ENCODE measurements around the gene C17orf113.

C17orf113 gene

DNA sequence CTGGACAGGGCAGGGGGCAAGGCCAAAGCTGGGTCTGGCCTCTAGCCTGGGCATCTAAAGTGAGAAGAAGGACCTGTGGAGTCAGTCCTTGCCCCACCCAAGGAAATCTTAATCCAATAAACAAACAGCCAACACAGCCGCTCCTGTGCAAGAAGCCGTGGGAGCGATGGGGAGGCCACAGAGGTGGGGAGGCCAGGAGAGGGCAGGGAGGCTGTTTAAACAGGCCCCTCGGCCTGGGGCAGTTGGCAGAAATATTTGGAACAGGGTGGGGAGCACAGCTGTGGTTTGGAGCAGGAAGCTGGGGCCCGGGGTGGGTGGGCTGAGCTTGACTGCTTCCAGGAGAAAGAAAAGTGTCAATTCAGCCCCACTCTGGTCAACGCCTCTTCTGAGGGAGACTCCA lies 42.5 kb upstream of the C17orf113 start:
- no peak for DNase-seq
- in situ Hi-C loops (cut with HindIII; ENCODE audit: low pct_ligation_motif_present, low sequenced_read_pairs): no loop called here
- Histone ChIP-seq H3K4me3 (ENCODE audit: low read depth, low read length) (no peak overlapping the region), H3K27me3 (replicated peaks) (peaks cover 18% of the 10 kb centered on the region), H3K36me3 (replicated peaks) (no peaks in the 10 kb centered on the region), H3K27ac (no peak overlapping the region)
- TF ChIP-seq, protein P1, sequence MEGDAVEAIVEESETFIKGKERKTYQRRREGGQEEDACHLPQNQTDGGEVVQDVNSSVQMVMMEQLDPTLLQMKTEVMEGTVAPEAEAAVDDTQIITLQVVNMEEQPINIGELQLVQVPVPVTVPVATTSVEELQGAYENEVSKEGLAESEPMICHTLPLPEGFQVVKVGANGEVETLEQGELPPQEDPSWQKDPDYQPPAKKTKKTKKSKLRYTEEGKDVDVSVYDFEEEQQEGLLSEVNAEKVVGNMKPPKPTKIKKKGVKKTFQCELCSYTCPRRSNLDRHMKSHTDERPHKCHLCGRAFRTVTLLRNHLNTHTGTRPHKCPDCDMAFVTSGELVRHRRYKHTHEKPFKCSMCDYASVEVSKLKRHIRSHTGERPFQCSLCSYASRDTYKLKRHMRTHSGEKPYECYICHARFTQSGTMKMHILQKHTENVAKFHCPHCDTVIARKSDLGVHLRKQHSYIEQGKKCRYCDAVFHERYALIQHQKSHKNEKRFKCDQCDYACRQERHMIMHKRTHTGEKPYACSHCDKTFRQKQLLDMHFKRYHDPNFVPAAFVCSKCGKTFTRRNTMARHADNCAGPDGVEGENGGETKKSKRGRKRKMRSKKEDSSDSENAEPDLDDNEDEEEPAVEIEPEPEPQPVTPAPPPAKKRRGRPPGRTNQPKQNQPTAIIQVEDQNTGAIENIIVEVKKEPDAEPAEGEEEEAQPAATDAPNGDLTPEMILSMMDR (IDR thresholded peaks at IDR 0.05; ENCODE audit: low read depth, low read length, missing control alignments): no peak

DNA sequence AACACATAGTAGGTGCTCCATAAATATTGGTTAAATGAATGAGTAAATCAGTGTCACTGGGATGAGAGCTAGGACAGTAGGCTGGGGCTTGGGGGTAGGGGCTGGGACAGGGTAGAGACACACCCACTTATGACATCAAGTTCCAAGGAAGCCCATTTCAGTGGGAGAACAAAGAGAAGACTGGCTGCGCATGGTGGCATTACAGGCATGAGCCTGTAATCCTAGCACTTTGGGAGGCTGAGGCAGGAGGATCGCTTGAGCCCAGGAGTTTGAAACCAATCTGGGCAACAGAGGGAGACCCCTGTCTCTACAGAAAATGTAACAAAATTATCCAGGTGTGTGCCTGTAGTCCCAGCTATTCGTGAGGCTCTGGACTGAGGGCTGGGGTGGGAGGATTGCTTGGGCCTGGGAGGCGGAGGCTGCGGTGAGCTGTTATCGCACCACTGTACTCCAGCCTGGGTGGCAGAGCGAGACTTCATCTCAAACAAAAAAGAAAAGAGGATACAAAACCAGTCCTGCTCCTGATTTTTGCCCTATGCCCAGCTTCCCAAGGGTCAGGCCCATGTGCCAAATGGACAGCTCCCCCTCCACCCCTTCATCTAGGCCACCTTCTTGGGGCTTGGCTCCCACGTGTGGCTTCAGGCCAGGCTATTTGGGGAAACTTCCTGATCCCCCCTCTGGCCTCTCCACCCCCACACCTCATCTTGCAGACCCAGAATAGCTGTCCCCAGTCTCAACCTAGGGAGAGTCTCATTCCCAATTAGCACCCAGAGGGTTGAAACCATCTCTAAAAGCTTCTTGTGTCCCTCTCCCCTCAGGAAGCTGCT lies 40.8 kb upstream of the C17orf113 start:
- peaks cover 7% of the 10 kb centered on the region for H3K27me3 ChIP-seq (replicated peaks)
- no peak for DNase-seq
- H3K27ac ChIP-seq: no peak overlapping the region
- TF ChIP-seq, protein P1 (IDR thresholded peaks at IDR 0.05; ENCODE audit: low read depth, low read length, missing control alignments): no peak
- in situ Hi-C loops (cut with HindIII; ENCODE audit: low pct_ligation_motif_present, low sequenced_read_pairs): no loop called here
- no peak overlapping the region for H3K4me3 ChIP-seq (ENCODE audit: low read depth, low read length)
- no peaks in the 10 kb centered on the region for H3K36me3 ChIP-seq (replicated peaks)

DNA sequence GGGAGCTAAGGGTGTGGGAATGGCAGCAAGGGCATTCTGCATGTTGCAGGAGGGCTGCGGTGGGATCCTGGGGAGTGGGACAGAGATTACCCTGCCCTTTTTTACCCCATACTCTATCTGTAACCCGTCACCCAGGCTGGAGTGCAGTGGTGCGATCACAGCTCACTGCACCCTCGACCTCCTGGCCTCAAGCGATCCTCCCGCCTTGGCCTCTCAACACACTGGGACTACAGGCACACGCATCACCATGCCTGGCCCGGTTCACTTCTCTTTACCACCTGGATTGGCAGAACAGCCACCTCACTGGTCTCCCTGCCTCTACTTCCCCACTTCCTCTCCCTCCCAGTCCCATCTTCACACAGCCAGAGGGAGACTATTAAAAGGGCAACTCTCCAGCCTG lies 38.3 kb upstream of the C17orf113 start:
- Histone ChIP-seq H3K4me3 (ENCODE audit: low read depth, low read length) (no peak overlapping the region), H3K27me3 (replicated peaks) (peaks cover 5% of the 10 kb centered on the region), H3K27ac (no peak overlapping the region), H3K36me3 (replicated peaks) (no peaks in the 10 kb centered on the region)
- in situ Hi-C loops (cut with HindIII; ENCODE audit: low pct_ligation_motif_present, low sequenced_read_pairs): no loop called here
- TF ChIP-seq, protein P1 (IDR thresholded peaks at IDR 0.05; ENCODE audit: low read depth, low read length, missing control alignments): no peak
- DNase-seq: no peak

DNA sequence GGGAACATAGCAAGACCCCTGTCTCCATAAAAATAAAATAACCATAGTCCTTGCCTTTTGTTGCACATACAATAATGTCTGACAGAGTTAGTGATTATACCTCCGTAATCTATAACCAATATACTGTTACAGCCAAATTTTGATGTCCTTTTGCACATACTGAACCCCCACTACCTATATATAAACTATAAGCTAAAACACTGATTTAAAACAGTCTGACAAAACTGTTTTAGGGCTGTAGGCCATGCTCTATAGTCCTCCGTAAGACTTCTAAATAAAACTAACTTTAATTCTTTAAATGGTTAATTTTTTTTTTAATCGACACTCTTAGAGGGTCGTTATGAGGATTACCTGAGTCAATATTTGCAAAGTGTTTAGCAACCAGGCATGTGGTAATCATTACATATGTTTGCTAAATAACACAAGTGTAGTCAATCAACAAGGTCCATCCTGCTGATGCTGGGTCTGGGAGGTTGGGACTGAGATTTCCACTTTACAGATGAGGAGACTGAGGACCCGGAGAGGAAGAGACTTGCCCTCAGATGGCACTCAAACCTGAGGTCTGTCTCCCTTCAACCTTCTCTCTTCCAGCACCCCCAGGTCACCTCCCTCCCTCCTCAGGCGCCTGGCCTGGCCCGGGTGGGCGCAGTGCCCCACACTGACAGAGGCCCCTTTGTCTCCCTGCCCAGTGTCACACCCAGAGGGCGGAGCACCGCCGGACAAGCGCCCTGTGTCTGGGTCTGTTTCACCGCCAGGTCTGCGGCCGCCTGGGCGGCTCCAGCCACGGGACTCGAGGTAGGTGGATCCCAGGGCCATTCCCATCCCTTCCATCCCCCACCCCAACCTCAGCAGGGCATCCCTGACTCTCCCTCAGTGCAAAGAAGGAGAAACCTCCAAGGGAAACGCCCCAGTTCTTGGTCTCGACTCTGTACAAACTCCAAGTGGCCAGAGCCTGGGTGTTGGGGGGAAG lies 37.6 kb upstream of the C17orf113 start:
- TF ChIP-seq, protein P1 (IDR thresholded peaks at IDR 0.05; ENCODE audit: low read depth, low read length, missing control alignments): no peak
- in situ Hi-C loops (cut with HindIII; ENCODE audit: low pct_ligation_motif_present, low sequenced_read_pairs): no loop called here

DNA sequence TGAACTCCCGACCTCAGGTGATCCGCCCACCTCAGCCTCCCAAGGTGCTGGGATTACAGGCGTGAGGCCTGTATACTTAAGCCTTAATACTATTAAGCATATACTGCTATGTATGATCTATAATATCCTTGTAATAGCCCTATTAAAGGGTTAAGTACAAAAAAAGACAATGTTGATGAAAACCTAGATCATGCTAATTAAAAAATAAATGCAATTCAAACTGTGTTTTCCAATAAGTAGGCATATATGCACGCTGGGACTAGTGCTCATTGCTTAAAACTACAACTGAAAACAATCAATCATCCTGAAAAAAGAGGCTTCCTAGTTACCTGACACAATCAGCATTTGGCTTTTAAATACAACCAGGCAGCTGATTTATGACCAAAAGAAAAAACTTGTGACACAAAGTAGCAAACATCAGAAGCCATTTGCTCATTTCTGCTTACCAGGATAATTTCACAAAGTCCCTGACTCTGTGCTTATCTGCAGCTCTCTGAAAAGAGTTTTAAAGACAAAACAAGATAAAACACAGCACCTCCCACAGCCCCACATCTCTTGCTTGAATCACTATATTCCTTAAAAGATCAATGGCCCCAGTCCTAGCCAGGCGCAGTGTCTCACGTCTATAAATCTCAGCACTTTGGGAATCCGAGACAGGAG lies 36.8 kb upstream of the C17orf113 start:
- in situ Hi-C loops (cut with HindIII; ENCODE audit: low pct_ligation_motif_present, low sequenced_read_pairs): no loop called here
- H3K36me3 ChIP-seq (replicated peaks): no peaks in the 10 kb centered on the region
- no peak overlapping the region for H3K27ac ChIP-seq
- TF ChIP-seq, protein P1 (IDR thresholded peaks at IDR 0.05; ENCODE audit: low read depth, low read length, missing control alignments): no peak
- peaks cover 5% of the 10 kb centered on the region for H3K27me3 ChIP-seq (replicated peaks)
- no peak overlapping the region for H3K4me3 ChIP-seq (ENCODE audit: low read depth, low read length)
- DNase-seq: no peak

More for the DNA sequence above, 37.6 kb upstream of the C17orf113 start:
- Histone ChIP-seq H3K36me3 (replicated peaks) (no peaks in the 10 kb centered on the region), H3K27ac (no peak overlapping the region), H3K27me3 (replicated peaks) (peaks cover 5% of the 10 kb centered on the region), H3K4me3 (ENCODE audit: low read depth, low read length) (no peak overlapping the region)
- DNase-seq: no peak

All from brain microvascular endothelial cell (primary cell).